NB4 (cell line): ENCODE measurements around the gene GPR176.

ENCODE experiments used
- MYC ChIP-seq: IDR thresholded peaks from 2 replicates; pipeline ENCODE4 v1.6.1; 2011; ENCODE audit warnings: low read depth, low read length
- POLR2A ChIP-seq: IDR thresholded peaks from 2 replicates; pipeline ENCODE4 v1.6.1; 2011; ENCODE audit warnings: mild to moderate bottlenecking; ENCODE audit not compliant: insufficient read length; ENCODE audit errors: extremely low read depth
- TF ChIP-seq, protein P1 (sequence below): IDR thresholded peaks from one replicate; pipeline ENCODE4 v1.5.1; 2012; ENCODE audit warnings: low read depth, low read length

GRCh38 chr15:39826975-39827374 is 93.1 kb downstream of the GPR176 start:
- TF ChIP-seq, protein P1, sequence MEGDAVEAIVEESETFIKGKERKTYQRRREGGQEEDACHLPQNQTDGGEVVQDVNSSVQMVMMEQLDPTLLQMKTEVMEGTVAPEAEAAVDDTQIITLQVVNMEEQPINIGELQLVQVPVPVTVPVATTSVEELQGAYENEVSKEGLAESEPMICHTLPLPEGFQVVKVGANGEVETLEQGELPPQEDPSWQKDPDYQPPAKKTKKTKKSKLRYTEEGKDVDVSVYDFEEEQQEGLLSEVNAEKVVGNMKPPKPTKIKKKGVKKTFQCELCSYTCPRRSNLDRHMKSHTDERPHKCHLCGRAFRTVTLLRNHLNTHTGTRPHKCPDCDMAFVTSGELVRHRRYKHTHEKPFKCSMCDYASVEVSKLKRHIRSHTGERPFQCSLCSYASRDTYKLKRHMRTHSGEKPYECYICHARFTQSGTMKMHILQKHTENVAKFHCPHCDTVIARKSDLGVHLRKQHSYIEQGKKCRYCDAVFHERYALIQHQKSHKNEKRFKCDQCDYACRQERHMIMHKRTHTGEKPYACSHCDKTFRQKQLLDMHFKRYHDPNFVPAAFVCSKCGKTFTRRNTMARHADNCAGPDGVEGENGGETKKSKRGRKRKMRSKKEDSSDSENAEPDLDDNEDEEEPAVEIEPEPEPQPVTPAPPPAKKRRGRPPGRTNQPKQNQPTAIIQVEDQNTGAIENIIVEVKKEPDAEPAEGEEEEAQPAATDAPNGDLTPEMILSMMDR, result no peak
- no peak for TF ChIP-seq POLR2A
- TF ChIP-seq MYC, result no peak
